IPS-18a (cell line): ENCODE measurements around the gene TMEM131.
"Not testable (repeated sequence)": the region's sequence is repeated elsewhere in the genome, so short reads cannot be mapped to it uniquely, and the experiment has no call there.

Source experiments
- H3K27ac ChIP-seq: one replicate; pipeline ENCODE4 v1.5.1; 2013; ENCODE audit warnings: low read length
- H3K27me3 ChIP-seq: one replicate; pipeline ENCODE4 v1.6.1; 2013; ENCODE audit warnings: mild to moderate bottlenecking, low read length; ENCODE audit not compliant: control insufficient read depth, insufficient read depth
- H3K36me3 ChIP-seq: one replicate; pipeline ENCODE4 v1.6.1; 2013; ENCODE audit warnings: low read depth, low read length; ENCODE audit not compliant: control insufficient read depth
- H3K4me1 ChIP-seq: one replicate; pipeline ENCODE4 v1.6.1; 2013; ENCODE audit warnings: low read depth, low read length; ENCODE audit not compliant: control insufficient read depth
- H3K4me3 ChIP-seq: one replicate; pipeline ENCODE4 v1.5.1; 2013; ENCODE audit warnings: low read length
- H3K9ac ChIP-seq: one replicate; pipeline ENCODE4 v1.6.1; 2013; ENCODE audit warnings: mild to moderate bottlenecking, low read length, moderate library complexity
- H3K9me3 ChIP-seq: one replicate; pipeline ENCODE4 v1.6.1; 2013; ENCODE audit warnings: low read depth, low read length; ENCODE audit not compliant: control insufficient read depth

The TMEM131 gene, protein sequence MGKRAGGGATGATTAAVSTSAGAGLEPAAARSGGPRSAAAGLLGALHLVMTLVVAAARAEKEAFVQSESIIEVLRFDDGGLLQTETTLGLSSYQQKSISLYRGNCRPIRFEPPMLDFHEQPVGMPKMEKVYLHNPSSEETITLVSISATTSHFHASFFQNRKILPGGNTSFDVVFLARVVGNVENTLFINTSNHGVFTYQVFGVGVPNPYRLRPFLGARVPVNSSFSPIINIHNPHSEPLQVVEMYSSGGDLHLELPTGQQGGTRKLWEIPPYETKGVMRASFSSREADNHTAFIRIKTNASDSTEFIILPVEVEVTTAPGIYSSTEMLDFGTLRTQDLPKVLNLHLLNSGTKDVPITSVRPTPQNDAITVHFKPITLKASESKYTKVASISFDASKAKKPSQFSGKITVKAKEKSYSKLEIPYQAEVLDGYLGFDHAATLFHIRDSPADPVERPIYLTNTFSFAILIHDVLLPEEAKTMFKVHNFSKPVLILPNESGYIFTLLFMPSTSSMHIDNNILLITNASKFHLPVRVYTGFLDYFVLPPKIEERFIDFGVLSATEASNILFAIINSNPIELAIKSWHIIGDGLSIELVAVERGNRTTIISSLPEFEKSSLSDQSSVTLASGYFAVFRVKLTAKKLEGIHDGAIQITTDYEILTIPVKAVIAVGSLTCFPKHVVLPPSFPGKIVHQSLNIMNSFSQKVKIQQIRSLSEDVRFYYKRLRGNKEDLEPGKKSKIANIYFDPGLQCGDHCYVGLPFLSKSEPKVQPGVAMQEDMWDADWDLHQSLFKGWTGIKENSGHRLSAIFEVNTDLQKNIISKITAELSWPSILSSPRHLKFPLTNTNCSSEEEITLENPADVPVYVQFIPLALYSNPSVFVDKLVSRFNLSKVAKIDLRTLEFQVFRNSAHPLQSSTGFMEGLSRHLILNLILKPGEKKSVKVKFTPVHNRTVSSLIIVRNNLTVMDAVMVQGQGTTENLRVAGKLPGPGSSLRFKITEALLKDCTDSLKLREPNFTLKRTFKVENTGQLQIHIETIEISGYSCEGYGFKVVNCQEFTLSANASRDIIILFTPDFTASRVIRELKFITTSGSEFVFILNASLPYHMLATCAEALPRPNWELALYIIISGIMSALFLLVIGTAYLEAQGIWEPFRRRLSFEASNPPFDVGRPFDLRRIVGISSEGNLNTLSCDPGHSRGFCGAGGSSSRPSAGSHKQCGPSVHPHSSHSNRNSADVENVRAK (N-terminal part only)

DNA sequence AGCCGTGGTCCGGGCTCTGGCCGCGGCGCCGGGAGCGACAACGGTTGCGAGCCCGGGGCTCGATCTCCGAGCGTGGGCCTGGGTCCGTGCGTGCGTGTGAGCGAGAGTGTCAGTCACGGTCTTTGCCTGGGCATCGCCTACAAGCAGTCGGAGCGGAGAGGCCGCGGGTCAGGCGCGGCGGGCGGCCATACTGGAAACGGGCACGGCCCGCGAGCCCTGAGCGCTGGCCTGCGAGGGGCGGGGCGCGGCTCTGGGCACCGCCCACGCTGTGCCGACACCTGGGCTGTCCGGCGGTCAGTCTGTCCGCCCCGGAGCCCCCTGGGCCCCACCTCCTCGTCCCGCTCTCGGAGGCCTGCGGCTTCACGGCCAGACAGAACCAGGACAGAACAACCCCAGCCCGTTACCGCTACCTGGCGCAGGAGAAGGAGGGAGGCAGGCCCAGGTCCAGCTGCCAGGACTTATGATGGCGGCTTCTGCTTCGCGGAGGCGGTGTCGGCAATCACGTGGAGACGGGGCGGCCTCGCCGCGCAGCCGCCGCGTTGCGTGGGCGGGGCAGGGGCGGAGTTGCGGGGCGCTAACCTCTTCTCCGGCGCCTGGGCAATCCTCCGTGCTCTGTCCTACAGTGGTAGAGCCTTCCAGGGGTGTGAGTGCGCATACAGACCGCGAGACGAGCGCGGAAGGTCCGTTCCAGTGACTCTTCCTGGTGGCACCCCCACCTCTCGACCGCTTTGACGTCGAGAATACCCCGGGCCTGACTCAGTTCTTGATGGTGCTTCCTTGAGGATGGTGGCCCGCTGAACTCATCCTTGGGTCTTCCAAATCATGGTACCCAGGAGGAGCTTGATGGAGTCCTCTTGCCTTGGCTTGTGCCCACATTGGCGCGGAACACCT is at the start of gene TMEM131:
TMEM131 (minus strand) TSS at position 215 of the 891 bp plus-strand sequence. CDS start 286 bp downstream, outside the sequence.
- peak within 1 kb of the TSS; percentile 78 for H3K27ac ChIP-seq
- peak within 1 kb of the TSS; percentile 85 for H3K9ac ChIP-seq
- peaks cover 6% of the 10 kb centered on the region for H3K4me1 ChIP-seq
- no peaks in the 10 kb centered on the region for H3K9me3 ChIP-seq
- peak within 1 kb of the TSS; percentile 96 for H3K4me3 ChIP-seq
- H3K27me3 ChIP-seq: no peaks in the 10 kb centered on the region
- H3K36me3 ChIP-seq: no peaks in the 10 kb centered on the region

DNA sequence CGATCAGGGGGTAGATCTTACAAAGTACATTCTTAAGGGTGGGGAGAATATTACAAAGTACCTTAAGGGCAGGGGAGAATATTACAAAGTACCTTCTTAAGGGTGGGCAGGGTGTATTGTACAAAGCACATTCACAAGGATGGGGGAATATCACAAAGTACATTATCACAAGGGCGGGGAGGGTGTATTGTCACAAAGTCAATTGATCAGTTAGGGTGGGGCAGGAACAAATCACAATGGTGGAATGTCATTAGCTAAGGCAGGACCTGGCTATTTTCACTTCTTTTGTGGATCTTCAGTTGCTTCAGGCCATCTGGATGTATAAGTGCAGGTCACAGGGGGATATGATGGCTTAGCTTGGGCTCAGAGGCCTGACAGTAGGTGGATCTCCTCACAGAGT is 49.0 kb upstream of the TMEM131 start:
- not testable (repeated sequence) for H3K9me3 ChIP-seq, H3K4me3 ChIP-seq, H3K4me1 ChIP-seq, H3K27me3 ChIP-seq, H3K36me3 ChIP-seq, H3K9ac ChIP-seq, H3K27ac ChIP-seq

DNA sequence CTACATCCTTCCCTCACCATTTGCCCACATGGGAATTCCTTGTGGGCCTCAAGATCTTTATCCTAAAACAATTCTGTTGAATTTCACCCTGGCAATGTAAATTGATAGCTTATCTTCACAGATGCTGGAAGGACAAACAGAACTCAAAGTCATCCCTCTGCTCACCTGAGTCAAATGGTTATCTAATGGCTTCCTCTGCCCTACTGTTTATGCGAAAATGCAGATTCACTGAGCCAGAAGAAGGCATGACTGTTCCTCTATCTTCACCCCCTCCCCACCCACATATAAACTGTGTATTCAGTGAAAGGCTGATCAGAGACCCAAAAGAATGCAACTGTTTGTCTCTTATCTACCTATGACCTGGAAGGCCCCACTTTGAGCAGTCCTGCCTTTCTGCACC is 47.4 kb upstream of the TMEM131 start:
- Histone ChIP-seq H3K4me3 (no peak overlapping the region), H3K27ac (no peak overlapping the region), H3K9me3 (peaks cover 4% of the 10 kb centered on the region), H3K27me3 (no peaks in the 10 kb centered on the region), H3K4me1 (no peaks in the 10 kb centered on the region), H3K36me3 (no peaks in the 10 kb centered on the region), H3K9ac (no peak overlapping the region)

DNA sequence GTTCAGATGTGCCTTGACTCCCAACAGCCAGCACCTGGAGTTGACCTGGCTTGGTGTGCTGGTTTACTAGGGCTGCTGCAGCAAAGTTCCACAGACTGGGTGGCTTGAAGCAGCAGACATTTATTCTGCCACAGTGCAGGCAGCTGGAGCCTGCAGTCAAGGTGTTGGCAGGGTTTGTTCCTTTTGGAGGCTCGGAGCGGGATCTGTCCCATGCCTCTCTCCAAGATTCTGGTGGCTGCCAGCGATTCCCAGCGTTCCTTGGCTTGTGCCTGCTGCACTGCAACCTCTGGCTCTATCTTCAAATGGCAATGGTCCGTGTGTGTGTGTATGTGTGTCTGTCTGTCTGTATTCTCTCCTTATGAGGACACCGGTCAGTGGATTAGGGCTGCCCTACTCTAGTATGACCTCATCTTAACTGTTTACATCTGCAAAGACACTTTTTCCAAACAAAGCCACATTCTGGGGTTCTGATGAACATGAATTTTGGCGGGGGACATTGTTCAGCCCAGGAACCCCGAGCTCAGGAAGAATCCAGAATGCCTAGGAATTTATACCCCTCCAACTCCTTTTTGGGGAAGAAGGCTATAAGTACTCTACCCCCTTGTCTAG is 44.7 kb upstream of the TMEM131 start:
- Histone ChIP-seq H3K4me3 (no peak overlapping the region), H3K27me3 (no peaks in the 10 kb centered on the region), H3K9ac (no peak overlapping the region), H3K9me3 (peaks cover 4% of the 10 kb centered on the region), H3K36me3 (no peaks in the 10 kb centered on the region), H3K4me1 (peaks cover 13% of the 10 kb centered on the region), H3K27ac (no peak overlapping the region)

DNA sequence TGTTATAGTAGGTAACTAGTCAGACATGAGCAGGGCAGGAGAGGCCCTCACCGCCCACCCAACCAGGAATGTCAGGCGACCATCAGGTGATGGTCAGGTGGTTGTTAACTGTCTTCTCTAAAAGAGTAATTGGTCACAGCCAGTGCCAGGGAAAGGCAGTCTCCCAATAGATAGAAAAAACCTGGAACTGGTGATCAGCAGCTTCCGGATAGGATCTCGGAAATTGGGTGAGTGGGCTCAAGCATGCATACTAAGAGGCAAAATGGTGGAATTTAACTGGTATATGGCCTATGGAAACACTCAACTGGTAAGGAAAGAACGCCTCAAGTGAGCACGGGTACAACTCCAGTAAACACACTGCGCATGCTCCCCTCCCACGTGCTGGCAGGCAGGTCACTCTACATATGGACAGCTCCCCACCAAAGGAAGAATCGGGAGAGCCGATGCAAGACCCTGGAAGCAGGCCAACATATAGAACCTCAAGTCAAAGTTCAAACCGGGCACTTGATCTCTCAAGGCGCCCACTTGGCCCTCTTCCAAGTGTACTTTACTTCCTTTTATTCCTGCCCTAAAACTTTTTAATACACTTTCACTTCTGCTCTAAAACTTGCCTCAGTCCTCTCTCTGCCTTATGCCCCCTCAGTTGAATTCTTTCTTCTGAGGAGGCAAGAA is 43.5 kb upstream of the TMEM131 start:
- no peaks in the 10 kb centered on the region for H3K36me3 ChIP-seq
- no peak overlapping the region for H3K9ac ChIP-seq
- H3K4me3 ChIP-seq: no peak overlapping the region
- H3K4me1 ChIP-seq: peaks cover 16% of the 10 kb centered on the region
- H3K27ac ChIP-seq: no peak overlapping the region
- H3K9me3 ChIP-seq: no peaks in the 10 kb centered on the region
- no peaks in the 10 kb centered on the region for H3K27me3 ChIP-seq

DNA sequence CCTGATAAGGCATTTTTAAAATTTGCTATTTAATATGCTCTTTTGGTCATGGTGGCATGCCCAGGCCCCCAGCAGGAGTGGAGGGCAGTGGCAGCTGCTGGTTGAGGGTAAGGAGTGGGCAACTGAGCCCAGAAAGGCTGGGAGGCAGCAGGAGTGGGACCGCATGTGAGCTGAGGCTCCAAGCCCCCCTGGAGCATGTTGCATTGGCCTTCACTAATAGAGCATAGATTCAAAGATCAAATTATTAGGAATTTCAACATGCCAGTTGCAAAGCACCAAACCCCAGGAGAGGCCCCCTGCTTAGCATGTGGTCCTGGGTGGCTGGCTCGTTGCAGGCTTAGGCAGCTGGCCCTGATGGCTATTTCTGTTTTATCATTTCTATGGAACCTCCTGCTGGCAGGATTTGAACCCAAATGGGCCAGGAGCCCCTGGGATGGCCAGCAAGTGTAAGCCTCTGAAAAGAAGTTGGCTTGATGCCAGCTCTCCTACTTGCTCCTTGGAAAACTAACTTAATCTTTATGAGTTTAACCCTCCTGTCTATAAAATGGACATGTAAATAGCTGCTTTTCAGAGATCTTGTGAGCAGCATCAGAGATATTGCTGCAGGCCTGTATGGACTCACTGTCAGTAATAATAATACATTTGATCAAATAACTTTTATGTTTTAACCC is 42.1 kb upstream of the TMEM131 start:
- Histone ChIP-seq H3K27ac (no peak overlapping the region), H3K4me1 (peaks cover 19% of the 10 kb centered on the region), H3K4me3 (no peak overlapping the region), H3K27me3 (no peaks in the 10 kb centered on the region), H3K9ac (no peak overlapping the region), H3K36me3 (no peaks in the 10 kb centered on the region), H3K9me3 (no peaks in the 10 kb centered on the region)

DNA sequence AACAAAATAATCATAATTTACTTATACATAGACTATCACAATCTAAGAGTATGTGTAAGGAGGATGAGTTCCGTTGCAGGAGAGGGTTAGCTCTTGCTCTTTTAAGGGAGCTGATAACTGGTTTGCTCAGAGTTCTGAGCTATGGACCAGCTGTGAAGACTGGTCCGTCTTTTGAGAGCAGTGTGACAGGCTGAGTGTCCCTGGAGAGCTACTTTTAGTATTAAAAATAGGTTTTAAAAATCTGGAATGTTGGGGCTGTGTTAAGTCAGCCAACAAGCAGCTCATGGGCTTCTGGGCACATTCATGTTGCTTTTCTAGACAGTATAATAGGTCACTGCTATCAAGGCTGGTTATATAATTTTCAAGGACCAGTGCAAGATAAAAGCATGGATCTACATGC is 41.5 kb upstream of the TMEM131 start:
- H3K36me3 ChIP-seq: no peaks in the 10 kb centered on the region
- H3K27me3 ChIP-seq: no peaks in the 10 kb centered on the region
- H3K27ac ChIP-seq: no peak overlapping the region
- H3K4me1 ChIP-seq: peaks cover 19% of the 10 kb centered on the region
- no peak overlapping the region for H3K9ac ChIP-seq
- H3K9me3 ChIP-seq: no peaks in the 10 kb centered on the region
- H3K4me3 ChIP-seq: no peak overlapping the region

DNA sequence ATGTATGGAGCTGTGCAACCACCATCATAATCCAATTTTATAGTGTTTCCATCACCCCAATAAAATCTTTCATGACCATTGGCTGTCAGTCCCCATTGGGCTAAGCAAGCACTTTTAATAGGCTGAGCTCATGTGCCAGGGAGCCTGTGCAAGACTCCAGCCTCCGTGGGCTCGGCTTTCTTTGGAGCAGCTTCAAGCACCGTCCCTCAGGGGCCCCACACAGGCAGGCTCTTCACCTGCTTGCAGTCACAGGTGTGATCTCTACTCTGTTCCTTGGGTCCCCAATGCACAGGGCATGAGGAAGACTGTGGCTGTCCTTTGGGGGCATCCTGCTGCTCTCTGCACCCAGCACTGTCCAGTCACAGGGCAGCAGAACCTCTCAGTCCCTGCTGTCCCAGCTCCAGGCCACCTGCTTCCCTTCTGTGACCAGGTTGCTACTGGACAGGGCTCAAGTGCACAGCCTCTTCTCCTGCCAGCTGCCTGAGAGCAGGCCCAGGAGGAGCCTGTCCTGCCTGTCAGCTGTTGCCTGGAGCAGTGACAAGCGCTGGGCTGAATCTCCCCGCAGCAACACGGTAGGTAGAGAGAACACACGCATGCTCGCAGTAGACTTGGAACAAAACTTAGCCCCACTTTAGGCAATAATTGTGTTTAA is 40.7 kb upstream of the TMEM131 start:
- H3K27ac ChIP-seq: no peak overlapping the region
- peaks cover 19% of the 10 kb centered on the region for H3K4me1 ChIP-seq
- no peak overlapping the region for H3K9ac ChIP-seq
- no peaks in the 10 kb centered on the region for H3K36me3 ChIP-seq
- no peaks in the 10 kb centered on the region for H3K27me3 ChIP-seq
- no peaks in the 10 kb centered on the region for H3K9me3 ChIP-seq
- no peak overlapping the region for H3K4me3 ChIP-seq

DNA sequence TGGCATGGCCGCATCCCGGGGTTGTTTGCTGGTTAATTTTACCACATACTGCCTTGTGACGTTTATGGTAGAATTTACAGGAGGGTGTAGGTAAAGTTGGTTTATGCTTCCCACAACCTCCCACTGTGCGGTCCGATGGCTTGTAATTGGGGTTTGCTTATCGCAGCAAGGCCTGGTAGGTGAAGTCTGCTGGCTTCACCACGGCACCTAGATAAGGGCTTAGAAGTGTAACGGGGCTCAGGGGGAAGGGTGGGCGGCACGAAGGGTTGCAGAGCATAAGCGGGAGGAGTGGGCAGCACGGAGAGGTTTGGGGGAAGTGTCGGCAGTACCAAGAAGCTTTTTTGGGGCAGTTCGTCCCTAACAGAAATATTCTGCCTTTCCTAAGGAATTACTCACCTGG is 39.0 kb upstream of the TMEM131 start:
- H3K36me3 ChIP-seq: no peaks in the 10 kb centered on the region
- no peak overlapping the region for H3K4me3 ChIP-seq
- no peak overlapping the region for H3K9ac ChIP-seq

More for the DNA sequence above, 39.0 kb upstream of the TMEM131 start:
- no peak overlapping the region for H3K27ac ChIP-seq
- H3K4me1 ChIP-seq: peaks cover 19% of the 10 kb centered on the region
- H3K27me3 ChIP-seq: no peaks in the 10 kb centered on the region
- no peaks in the 10 kb centered on the region for H3K9me3 ChIP-seq
